Measurements from ENCODE around the gene TSPYL4.

Gene TSPYL4

DNA sequence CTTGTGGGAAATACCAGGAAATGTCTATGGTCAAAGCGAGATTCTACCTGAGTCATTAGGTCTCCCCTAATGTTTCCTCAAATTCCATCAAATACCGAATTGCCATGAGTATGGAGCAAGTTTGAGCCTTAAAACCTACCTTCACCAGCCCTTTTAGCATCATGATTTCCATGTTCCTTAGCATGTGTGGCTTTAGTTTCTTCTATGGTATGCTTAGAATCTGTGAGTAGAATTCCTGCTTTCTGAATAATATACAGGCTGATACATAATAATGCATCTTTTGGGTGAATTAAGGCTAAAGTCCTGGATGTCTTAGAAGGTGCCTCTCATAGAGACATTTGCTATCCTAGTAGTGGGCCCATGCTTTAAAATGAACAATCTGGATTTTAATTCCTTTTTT, 32.0 kb downstream of the TSPYL4 start:
- no peak for DNase-seq

DNA sequence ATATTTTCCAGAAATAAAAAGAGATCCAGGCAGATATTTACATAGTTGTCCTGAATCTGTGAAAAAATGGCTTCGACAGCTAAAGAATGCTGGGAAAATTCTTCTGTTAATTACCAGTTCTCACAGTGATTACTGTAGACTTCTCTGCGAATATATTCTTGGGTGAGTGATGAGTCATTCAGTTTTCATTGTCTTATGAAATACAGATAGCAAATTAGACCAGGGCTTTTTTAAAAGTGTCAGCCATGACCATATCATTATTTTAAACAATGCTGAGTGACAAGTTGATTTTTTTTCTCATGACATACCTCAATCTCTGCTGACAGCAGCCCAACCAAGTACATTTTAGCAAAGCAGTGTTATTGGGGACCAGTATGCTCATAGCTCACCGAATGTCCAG, 32.8 kb downstream of the TSPYL4 start:
- no peak for DNase-seq

DNA sequence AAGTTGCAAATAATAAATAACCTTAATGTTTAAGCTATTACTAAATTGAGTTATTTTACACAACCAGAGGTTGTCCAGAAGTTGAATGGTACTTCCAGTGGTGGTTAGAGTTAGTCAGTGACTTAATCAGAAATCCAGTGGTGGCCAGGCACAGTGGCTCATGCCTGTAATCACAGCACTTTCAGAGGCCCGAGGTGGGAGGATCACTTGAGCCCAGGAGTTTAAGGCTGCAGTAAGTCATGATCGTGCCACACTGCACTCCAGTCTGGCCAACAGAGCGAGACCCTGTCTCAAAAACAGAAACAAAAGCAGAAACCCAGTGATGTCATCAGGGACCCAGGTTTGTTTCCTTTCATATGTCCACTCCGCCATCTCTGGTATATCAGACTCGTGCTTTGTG, 35.0 kb downstream of the TSPYL4 start:
- DNase-seq, result no peak

DNA sequence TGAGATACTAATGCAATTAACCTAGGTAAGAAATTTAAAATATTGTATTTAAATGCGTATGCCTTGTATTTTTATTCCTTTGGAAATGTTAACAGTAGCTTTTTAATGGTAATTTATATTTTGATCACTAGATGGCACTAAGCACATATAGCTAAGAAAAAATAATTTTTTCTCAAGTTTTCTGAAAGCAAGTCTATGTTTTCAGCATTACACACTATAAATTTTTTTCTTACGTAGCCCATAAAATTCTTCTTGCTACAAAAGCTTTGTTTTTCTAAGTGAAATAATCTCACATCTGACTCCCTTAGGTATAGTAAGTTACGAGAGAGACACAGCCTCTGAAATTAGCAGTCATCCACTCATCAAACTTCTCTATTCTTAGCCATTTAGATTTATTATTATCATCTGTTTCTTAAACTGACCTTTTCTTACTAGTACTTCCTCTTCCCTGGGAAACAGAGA, 35.7 kb downstream of the TSPYL4 start:
- DNase-seq, result peak; percentile 3

DNA sequence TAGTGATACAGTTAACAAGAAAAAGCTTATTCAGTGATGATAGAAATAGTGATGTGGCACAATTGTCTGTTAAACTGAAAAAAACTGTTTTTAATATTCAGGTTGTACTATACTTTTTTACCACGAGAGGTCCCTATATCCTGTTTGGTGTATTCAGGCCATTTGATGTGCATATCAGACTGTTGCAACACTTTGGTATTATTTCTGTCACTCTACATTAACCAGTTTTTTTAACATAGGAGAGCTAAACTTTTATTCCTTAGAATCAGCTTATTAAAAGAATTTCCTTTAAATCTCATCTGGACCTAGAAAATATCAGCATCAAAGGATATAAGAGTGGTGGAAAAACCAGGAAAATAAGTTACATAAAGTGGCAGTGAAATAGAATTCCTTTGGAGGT, 36.8 kb downstream of the TSPYL4 start:
- peak; percentile 58 for DNase-seq

DNA sequence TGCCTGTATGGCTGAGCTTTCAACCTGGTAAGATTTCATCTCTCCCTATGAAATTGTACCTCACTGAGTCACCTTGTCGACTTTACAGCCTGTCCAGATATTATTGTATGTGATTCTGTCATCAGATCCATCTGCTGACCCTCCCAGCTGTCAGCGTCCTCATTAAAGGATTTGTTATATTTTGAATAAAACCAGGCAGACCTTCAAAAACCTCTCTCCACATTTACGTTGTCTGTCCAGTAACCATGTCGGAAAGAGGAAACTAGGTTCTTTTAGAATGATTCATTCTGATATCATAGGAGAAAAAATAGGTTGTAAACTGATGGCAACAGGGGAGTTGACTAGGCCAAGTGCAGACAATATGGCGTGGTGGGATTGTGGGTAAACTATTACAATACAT, 38.5 kb downstream of the TSPYL4 start:
- DNase-seq, result no peak

DNA sequence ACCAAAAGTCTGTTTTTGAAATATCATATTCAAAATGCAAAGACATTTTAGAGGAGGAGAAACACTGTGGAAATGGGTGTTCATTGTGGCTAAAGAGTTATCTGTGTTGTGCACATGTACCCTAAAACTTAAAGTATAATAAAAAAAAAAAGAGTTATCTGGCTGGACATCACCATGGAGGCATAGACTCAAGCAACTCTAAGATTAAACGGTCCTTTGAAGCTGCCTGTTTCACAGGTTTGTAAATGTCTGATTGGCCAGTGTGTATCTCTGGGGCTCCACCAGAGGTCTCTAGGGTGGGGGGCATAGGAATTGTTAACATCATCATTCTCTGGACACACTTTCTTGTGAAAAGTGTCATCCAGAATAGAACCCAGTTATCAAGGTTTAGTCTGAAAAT, 39.2 kb downstream of the TSPYL4 start:
- no peak for DNase-seq

DNA sequence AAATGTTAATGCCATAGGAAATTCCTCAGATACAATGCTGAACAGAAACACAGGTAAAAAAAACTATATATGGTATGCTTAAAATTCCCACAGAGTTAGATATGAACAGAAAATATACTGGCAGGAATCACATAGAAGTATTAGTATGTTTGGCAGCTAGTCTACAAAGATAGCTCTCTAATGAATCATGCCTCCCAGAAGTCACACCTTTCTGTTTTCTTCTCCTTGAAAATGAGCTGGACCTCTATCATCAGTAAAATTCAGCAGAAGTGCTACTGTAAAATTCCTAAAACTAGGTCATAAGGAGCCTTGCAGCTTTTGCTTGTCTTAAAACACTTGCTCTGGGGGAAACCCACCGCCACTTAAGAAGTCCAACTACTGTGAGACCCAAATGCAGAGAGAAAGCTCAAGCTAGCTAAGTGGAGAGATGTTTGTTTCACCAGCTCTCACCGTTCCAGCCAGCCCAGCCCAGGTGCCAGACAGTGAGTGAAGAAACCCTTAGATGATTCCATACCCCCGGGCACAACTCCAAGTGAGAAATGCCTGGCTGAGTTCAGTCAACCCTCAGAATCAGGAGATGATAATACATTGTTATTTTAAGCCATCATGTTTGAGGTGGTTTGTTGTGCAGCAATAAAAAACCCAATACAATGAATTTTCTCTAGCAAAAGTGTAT, 43.0 kb downstream of the TSPYL4 start:
- DNase-seq, result no peak

DNA sequence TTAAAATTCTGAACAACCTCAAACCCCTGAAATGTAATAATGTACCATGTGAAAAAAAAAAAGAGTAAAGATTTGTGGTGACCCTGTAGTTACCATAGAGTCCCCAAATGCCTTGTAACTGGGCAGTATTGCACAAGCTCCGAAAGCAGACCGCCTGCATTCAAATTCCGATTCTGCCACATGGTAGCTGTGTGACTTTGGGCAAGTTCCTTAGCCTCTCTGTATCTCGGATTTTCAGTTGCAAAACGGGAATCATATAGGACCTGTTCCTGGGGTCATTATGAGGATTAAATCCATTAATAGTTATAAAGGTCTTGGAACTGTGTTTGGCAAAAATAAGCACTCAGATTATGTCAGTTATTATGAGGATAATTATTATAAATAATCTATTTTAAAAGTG, 43.6 kb downstream of the TSPYL4 start:
- no peak for DNase-seq

DNA sequence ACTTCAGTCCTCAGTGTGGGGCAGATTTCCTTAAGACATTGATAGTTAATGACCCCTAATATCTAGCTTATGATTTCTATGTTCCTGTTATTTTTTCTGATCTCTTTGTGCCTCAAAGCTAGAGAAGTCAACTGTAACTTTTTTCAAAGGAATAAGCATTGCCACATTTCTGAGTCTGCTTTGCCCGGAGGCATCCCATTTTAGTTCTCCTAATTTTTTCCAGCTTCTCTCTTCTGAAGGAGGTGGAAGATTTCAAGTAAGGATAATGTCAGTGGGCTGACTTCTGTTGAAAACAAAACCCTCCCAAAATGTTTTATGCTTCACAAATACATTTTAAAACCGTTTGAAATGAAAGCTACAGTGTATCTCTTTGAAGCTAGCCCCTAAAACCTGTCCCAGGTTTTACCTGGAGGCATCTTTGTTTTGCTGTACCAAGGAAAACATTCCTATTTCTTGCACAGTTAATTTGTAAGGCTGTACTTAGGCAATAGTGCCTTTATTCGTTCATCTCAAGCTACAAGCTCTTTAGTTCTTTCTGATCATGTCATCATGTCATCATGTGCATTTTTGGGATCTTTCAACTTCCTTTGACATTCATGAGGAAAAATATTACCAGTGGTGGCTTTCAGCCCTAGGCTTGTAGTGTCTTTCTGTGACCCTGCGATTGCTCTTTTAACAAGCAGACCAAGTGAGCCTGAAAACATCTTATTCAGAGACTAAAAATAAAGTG, 45.7 kb downstream of the TSPYL4 start:
- DNase-seq, result no peak

DNA sequence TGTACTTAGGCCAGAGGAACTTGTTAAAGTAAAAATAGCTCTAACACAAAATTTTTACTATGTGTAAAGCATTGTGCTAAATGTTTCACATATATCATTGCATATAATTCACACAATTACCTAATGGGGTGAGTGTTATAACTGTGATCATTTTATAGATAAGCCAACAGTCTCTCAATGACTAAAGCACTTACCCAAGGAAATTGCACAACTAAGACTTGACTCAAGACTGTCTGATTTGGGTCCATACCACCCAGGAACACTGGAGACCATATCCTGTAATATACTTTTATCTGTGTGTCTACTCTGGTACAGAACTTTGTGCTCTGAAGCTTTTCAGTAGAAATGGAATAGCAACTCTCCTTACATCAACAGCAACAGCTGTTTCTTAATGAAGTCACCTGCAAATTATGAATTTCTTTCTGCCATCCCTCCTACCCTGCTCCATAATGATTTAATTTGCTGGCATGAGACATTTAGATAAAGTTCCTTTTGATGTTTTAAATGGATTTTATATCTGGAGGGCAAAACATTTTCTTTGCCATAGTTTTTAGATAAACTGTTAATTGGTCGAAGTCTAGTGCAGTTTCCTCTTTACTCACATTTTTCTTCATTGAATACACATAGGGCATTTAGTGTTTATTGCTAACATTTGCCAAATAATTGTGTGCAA, 47.5 kb downstream of the TSPYL4 start:
- no peak for DNase-seq

DNA sequence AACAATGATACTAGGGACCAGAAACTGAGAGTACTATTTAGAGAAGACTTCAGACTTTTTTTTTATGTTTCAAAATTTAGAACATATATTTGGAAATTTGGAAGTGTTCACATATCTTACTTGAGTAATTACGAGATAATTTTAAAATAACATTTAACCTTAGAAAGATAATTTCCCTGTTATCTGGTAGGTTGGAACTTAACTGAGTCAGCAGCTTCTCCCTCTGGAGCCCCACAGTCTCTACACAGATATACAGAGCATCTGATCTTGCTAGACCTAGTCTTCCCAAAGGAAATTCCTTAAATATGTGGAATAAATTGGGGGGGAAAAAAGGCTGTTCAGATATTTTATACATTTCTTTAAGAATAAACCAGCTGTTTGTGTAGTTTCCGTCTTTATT, 48.6 kb downstream of the TSPYL4 start:
- DNase-seq, result no peak

DNA sequence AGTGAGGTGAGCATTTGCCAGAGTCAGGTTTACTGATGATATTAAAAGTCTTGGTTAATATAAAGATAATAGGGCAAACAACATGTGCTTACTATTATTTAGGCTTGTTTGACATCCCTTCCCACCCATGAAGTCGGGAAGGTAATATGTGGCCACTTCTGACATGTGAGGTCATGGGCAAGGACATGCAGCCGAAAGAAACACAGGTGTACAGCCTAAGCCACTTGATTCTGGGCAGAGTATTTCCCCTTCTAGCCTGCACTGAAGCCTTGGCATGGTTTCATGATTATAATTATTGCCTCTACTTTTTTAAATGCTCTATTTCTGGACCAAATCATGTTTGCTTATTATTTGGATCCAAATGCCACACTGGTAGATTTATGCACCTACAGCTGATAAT, 52.3 kb downstream of the TSPYL4 start:
- DNase-seq, result no peak

DNA sequence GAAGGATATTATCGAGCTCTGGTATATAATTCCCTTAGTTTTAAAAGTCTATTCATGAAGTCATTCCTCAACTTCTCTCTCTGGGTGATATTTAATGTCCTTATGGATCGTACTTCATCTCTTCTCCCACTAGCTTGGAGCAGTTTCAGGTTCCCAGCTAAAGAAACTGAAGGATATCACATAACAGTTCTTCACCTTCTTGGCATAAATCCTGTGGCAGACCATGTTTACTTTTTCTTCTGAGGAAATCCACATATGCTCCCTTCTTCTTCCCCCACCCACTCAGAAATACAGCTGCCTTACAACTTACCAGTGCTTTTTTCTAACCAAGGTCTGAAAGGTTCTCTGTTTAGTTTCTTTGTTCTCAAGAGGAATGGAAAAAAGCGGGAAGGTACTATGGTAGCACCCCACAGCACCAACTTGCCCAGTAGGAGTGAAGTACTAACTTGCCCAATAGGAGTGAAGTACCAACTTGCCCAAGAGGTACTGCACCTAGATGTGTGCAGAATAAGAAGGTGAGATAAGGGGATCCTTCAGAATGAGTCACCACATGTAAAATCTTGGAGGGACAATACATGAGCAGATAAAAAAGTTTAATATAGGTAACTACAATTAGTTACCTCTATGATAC, 53.1 kb downstream of the TSPYL4 start:
- DNase-seq, result no peak
